Ascending aorta (tissue), 2 donors: ENCODE measurements around the gene PTS. TPM values are rescaled to one million over a fixed set of nuclear protein-coding genes. Genes with fewer than 3 reads are reported as not detected.

Source experiments
- DNase-seq, 2 donors: peaks; one replicate each; pipeline ENCODE4 v3.0.0-alpha.2; 2019; ENCODE audit warnings: low spot score in 2 of 2
- H3K27ac ChIP-seq, 2 donors: fragments of 200-600 bp; sonication (generic); one replicate each; pipeline ENCODE4 v1.5.1; 2016 to 2017; ENCODE audit warnings: mild to moderate bottlenecking in 1 of 2
- H3K27me3 ChIP-seq: fragments of 200-600 bp; sonication (generic); one replicate; pipeline ENCODE4 v1.5.1; 2017
- H3K36me3 ChIP-seq, 2 donors: fragments of 200-600 bp; sonication (generic); one replicate each; pipeline ENCODE4 v1.5.1; 2016
- H3K4me1 ChIP-seq, 2 donors: fragments of 200-600 bp; sonication (generic); one replicate each; pipeline ENCODE4 v1.5.1; 2016 to 2017; ENCODE audit warnings: mild to moderate bottlenecking in 1 of 2
- H3K4me3 ChIP-seq, 2 donors: fragments of 200-600 bp; sonication (generic); one replicate each; pipeline ENCODE4 v1.5.1; 2016 to 2017; ENCODE audit warnings: mild to moderate bottlenecking in 1 of 2
- H3K9me3 ChIP-seq, 2 donors: fragments of 200-600 bp; sonication (generic); one replicate each; pipeline ENCODE4 v1.5.1; 2016
- intact Hi-C: fragments of 100-400 bp; cut with DNase I; formaldehyde crosslinking; loops from one replicate; pipeline ENCODE4 v1.15.1; 2023
- total RNA-seq: library from RNA; depleted of rRNA; stranded (reverse); fragments of >200 nt; gene quantifications from one replicate; pipeline ENCODE4 v1.1.0, GENCODE V29; 2016
- TF ChIP-seq, protein P1 (sequence below), 3 experiments: fragments of 200-600 bp in 2 of 3; fragments of 450-650 bp in 1 of 3; sonication (generic) in 2 of 3; IDR thresholded peaks; one replicate each; pipeline ENCODE4 v1.5.1; 2016 to 2019; ENCODE audit warnings: antibody characterized with exemption in 3 of 3, mild to moderate bottlenecking in 1 of 3, moderate library complexity in 1 of 3

PTS gene
- total RNA-seq, 1 donor from 2014 or later, result 13.5 TPM

- no peaks in the 10 kb centered on the region for H3K9me3 ChIP-seq
- no peaks in the 10 kb centered on the region for H3K27me3 ChIP-seq
- no peaks in the 10 kb centered on the region for H3K4me1 ChIP-seq
- peaks cover 0 to 3% of the 10 kb centered on the region in 2 donors for H3K36me3 ChIP-seq
- no peak for DNase-seq
- intact Hi-C loops, result no loop called here
- no peak overlapping the region for H3K4me3 ChIP-seq
- no peak overlapping the region for H3K27ac ChIP-seq
- TF ChIP-seq, protein P1, sequence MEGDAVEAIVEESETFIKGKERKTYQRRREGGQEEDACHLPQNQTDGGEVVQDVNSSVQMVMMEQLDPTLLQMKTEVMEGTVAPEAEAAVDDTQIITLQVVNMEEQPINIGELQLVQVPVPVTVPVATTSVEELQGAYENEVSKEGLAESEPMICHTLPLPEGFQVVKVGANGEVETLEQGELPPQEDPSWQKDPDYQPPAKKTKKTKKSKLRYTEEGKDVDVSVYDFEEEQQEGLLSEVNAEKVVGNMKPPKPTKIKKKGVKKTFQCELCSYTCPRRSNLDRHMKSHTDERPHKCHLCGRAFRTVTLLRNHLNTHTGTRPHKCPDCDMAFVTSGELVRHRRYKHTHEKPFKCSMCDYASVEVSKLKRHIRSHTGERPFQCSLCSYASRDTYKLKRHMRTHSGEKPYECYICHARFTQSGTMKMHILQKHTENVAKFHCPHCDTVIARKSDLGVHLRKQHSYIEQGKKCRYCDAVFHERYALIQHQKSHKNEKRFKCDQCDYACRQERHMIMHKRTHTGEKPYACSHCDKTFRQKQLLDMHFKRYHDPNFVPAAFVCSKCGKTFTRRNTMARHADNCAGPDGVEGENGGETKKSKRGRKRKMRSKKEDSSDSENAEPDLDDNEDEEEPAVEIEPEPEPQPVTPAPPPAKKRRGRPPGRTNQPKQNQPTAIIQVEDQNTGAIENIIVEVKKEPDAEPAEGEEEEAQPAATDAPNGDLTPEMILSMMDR (IDR thresholded peaks at IDR 0.05), result no peak
These were observed 12.5 kb upstream of the PTS start for GRCh38 chr11:112213753-112214152.

DNA sequence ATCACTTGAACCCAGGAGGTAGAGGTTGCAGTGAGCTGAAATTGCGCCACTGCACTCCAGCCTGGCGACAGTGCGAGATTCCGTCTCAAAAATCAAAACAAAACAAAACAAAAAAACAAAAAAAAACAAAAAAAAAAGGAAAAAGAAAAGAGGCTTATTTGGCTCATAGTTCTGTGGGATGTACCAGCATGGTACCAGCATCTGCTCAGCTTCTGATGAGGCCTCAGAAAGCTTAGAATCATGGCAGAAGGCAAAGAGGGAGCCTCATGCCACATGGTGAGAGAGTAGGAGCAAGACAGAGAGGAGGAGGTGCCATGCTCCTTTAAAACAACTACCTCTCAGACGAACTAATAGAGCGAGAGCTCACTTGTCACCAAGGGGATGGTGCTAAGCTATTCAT lies 10.6 kb upstream of the PTS start:
- no peaks in the 10 kb centered on the region for H3K27me3 ChIP-seq
- peaks cover 0 to 2% of the 10 kb centered on the region in 2 donors for H3K4me1 ChIP-seq
- intact Hi-C loops, result no loop called here
- no peak for DNase-seq
- TF ChIP-seq, protein P1 (IDR thresholded peaks at IDR 0.05), result no peak
- no peak overlapping the region for H3K4me3 ChIP-seq
- no peak overlapping the region for H3K27ac ChIP-seq
- H3K9me3 ChIP-seq, result no peaks in the 10 kb centered on the region
- peaks cover 0 to 3% of the 10 kb centered on the region in 2 donors for H3K36me3 ChIP-seq

DNA sequence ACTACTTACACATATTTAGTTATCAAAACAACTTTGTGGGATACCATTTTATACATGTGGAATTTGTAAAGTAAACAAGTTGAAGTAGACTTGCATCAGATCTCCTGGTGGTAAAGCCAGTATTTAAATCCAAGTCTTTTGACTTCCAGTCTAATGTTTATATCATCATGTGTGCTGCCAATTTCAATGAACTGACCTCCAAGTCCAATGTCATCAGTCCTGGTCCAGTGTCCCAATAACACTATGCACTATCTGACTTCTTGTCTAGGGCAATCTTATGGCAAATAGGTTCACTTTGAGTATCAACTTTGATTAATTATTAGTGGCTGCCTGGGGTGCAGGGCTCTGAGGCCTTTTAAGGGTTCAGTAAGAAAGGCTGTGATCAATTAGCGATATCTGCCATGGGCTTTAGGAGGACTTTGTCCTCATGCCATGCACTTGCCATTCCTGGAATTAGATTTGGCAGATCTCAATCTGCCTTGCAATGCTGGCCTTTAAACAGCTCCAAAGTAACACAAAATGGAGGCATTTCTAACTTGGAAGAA lies 9.6 kb upstream of the PTS start:
- TF ChIP-seq, protein P1 (IDR thresholded peaks at IDR 0.05), result no peak
- DNase-seq, result no peak
- Histone ChIP-seq H3K9me3 (no peaks in the 10 kb centered on the region), H3K4me1 (peaks cover 0 to 2% of the 10 kb centered on the region in 2 donors), H3K4me3 (no peak overlapping the region), H3K27me3 (no peaks in the 10 kb centered on the region), H3K27ac (no peak overlapping the region), H3K36me3 (peaks cover 0 to 3% of the 10 kb centered on the region in 2 donors)
- intact Hi-C loops, result no loop called here

DNA sequence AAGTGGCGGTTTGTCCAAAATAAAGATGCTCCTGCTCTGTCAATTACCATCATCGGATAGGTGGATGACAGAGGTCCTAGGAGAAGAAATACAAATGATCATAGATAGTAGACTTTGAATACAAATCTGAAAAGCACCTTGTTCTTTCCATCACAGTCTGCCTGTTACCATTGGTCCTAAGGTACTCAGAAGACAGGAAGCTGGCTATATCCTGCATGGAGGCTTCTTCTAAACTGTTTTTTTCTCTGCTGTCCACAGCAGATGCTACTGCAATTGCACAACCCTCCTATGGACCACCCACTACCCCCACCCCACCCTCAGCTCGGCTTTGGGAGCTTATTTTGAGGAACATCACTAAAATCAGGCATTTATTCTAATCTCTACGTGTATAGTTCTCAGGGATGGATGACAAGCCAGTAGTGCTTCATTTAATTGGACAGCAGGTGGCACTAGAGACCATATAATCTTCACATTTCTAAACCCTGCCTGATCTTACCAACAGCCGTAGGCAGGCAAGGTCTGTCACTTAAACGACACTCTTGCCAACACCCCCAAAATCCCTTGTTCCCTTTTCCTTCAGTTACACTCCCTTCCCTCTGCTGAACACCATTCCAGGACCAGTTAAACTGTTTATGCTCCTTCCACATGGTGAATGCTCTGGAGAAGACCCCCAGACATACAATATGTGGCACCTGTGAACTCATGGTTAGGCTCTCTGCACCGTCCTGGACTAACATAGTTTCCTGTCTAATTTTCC lies 6.6 kb upstream of the PTS start:
- Histone ChIP-seq H3K27ac (no peak overlapping the region), H3K4me3 (no peak overlapping the region), H3K36me3 (peaks cover 0 to 3% of the 10 kb centered on the region in 2 donors), H3K9me3 (no peaks in the 10 kb centered on the region), H3K4me1 (peaks cover 0 to 2% of the 10 kb centered on the region in 2 donors), H3K27me3 (no peaks in the 10 kb centered on the region)
- intact Hi-C loops, result loop anchor here (1.0 to 10.0 kb wide), 2 partner anchors 61 to 445 kb away; no protein-coding TSS in a partner anchor
- peak in 1 of 2 donors; percentile 70 for DNase-seq
- TF ChIP-seq, protein P1 (IDR thresholded peaks at IDR 0.05), result peak; percentile 73 to 85 (median 80)

DNA sequence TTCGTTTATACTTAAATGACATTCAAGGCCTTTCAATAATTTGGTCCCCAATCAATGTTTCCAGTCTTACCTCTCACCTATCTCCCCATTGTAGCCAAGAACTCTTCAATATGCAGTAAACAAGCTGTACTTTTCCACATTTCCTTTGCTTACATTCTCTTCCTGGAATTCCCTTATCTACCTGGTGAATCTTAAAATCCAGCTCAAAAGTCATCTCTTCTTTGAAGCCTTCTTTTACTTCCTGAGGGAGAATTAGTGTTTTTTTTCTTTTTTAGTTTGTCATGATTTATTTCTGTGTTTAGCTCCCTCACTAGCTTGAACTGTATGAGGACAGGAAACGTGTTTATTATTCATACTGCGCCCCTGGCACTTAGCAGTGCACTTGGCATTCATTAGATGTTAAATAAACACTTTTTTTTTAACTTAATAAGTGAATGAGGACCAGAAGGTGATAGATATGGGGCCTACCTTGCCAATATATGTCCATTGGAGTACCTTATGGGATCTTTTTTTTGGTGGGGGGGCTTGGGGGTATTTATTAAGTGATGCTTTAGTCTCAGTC lies 4.9 kb upstream of the PTS start:
- intact Hi-C loops, result loop anchor here (10.0 kb wide), 1 partner anchor 447 kb away; no protein-coding TSS in a partner anchor
- TF ChIP-seq, protein P1 (IDR thresholded peaks at IDR 0.05), result no peak
- DNase-seq, result no peak
- Histone ChIP-seq H3K4me3 (no peak overlapping the region), H3K4me1 (peaks cover 0 to 2% of the 10 kb centered on the region in 2 donors), H3K9me3 (no peaks in the 10 kb centered on the region), H3K27ac (no peak overlapping the region), H3K36me3 (peaks cover 0 to 3% of the 10 kb centered on the region in 2 donors), H3K27me3 (no peaks in the 10 kb centered on the region)
